Measurements from ENCODE around the gene GREM2.

Gene GREM2

DNA sequence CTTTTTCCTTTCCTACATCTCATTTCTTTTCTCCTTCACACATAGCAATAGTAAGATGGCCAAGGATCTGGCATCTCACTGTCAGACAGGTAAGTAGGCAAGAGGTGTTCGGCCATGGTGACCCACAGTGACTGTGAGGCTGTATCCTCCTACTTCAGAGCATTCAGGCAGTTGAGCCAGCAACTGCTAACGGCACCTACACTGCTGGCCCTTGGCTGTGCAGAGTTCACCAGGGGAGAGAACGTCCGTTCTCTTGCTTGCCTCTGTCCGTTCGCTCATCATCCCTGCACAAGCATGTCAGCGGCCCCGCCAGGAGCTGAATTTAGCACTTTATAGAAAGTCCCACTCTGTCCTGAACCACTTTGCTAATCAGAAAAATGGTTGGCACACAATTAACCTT, 113.6 kb downstream of the GREM2 start:
- no peak for DNase-seq (ENCODE audit: low spot score)

DNA sequence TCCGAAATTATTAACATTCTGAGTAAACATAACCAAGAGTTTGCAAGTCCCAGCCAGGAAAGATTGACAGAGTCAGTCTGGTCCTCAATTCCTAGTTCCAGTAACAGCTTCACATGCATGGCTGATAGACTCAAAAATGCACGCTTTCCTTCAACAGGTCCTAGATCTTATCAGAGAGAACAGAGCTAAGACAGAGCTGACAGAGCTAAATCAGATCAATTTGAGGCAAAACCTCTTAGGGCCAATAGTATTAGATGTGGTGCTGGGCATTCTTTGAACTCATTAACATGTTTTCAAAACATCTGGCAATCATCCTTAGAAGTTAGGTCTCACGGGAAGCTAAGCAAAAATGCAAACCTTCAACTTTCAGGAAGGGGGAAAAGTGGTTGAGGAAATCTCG, 114.0 kb downstream of the GREM2 start:
- DNase-seq (ENCODE audit: low spot score), result no peak

DNA sequence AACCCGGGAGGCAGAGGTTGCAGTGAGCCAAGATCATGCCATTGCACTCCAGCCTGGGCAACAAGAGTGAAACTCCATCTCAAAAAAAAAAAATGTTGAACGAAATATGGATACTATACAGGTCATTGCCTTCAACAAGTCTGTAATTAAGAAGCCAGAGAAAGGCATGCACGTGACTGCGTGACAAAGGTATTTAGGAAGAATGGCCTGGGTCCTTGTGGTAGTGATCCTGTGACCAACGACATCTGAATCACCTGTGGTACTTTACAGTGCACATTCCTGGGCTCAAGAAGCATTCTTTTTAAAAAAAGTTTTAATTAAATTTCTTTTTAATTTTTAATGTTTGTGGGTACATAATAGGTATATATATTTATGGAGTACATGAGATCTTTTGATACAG, 115.0 kb downstream of the GREM2 start:
- peak; percentile 6 for DNase-seq (ENCODE audit: low spot score)

DNA sequence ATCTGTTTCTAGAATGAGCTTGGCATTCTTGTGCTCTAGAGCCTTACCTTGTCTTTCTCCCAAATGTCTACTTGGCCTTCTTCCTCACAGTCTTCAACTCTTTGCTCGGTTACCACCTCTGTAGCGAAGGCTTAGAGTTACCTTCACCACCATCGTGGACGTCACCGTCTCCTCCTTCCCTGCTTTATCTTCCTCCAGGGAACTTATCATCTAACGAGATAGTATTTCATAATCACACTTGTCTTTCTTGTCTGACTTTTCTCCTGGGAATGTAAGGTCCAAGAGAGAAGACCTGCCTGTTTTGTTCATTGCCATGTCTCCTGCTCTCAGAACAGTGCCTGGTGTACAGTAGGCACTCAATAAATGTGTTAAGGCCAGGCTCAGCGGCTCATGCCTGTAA, 115.6 kb downstream of the GREM2 start:
- DNase-seq (ENCODE audit: low spot score), result no peak

DNA sequence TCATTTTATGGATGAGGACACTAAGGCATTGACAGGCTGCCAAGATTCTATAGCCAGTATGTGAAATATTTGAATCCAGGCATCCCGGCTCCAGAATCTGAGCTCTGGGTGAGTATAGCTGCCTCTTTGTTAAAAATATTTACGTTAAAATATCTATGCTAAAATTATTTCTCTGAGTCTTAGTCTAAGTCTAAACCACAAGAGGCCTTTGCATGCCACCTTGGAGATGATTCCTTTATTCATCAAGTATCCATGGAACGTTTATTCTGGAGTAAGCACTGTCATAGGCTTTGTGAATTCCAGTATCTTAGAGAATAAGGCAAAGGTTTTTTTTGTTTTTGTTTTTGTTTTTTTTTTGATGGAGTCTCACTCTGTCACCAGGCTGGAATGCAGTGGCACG, 116.4 kb downstream of the GREM2 start:
- no peak for DNase-seq (ENCODE audit: low spot score)

DNA sequence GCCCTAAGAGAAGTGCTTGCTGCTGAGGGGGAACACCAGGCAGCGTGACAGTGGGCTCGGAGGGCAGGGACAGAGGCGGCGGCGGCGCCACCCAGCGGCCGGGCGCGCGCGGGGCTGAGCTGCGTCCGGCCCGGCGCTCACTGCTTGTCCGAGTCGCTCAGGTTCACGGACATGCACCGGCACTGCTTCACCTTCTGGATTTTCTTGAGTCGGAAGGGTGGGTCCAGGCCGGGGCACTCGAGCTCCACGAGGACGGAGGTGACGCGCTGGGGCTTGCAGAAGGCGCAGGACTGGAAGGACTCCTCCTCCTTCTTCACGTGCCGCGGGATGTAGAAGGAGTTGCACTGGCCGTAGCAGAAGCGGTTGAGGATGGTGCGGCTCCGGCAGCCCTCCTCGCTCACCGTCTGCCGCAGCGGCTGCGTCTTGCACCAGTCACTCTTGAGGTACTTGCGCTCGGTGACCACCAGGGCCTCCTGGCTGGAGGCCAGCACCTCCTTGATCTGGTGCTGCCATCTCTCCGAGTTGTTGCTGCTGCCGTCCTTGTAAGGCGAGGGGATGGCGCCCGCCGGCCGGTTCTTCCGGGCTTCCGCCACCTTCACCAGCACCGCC, 119.0 kb downstream of the GREM2 start:
- no peak for DNase-seq (ENCODE audit: low spot score)

DNA sequence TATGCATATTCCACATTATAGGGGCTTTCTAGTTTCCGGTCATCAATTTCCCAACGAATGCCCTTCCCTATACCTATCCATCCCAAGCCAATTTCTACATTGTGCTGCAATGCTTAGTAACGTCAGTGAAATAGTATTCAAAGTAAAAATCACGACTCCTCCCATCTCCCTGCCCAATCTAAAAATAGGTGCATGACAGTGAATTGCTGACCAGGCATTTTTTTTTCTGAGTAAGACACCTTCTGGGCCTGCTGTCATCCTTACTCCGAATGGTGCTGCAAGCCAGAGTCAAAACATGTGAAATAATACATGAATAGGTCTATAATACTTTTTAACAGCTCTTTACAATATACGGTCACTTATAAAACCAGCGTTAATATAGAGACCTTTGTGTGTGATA, 120.2 kb downstream of the GREM2 start:
- no peak for DNase-seq (ENCODE audit: low spot score)

DNA sequence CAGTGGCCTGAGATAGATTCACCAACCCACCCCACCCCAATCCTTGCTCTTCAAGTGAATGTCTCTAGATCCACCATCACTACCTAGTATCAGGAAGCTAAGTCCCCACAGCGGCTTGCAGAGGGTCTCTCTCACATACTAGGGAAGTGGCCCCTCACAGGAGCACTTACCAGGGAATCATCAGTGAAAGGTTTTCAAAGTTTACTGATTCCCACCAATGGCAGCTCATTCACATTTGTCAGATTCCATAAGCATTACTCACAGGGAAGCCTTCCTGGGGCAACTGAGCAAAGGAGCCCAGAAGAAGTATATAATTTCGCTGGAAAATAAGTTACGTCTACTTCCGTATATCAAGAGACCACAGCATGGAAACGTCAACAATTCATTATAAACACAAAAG, 120.8 kb downstream of the GREM2 start:
- peak; percentile 15 for DNase-seq (ENCODE audit: low spot score)

DNA sequence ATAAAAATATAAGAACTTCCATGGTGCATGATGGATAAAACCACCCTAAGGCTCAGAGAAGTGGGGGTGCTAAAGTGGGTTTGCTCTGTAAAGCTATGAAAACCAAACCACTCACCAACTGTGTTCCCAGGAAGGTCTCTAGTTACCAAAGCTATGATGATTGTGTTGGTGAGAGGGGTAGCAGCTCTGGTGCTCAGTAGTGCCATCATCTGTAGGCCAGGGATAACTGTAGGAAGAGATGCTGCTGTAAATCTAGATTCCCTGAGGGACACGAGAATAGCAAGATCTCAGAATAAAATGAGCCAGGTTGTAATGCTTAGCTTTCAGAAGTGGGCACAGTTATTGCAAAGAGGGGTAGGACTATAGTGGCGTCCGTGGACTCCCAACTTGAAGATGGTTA, 124.5 kb downstream of the GREM2 start:
- DNase-seq (ENCODE audit: low spot score), result no peak

DNA sequence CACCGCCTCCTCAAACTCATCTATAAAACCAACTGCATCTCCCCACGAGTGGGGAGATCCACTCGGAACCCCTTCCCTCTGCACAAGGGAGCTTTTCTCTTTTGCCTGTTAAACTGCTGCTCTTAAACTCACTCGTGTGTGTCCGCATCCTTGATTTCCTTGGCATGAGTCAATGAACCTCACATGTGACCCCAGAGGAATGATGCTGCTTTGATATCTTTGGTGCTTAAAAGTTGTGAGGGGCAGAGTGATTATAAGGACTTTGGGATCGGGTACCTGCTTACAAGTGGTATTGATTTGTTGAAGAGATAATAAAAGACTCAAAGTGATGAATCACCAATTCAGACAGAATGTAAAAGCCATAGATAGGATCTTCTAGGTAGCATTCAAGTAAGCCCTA, 125.3 kb downstream of the GREM2 start:
- no peak for DNase-seq (ENCODE audit: low spot score)

DNA sequence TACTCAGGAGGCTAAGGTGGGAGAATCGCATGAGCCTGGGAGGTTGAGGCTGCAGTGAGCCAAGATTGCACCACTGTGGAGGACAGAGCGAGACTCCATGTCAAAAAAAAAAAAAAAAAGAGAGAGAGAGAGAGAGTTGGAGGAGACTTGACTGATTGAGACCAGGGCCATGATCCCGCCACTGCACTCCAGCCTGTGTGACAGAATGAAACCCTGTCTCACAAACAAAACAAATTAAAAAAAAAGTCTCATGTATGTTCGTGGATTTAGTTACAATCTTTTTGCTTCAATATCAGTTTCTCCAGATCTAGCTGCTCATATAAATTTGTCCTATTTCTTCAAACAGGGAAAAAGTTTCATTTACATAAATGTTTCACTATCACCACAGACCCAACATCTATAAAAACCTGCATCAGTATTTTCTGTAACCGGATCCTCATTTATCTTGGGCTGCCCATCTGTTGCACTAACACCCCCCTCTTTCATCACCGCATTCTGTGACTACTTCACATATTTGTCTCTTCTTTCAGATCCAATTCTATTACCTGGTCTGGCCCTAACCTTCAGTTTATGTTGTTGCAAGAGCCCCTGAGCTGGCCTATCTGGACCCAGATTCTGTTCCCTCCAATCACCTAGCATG, 127.0 kb downstream of the GREM2 start:
- no peak for DNase-seq (ENCODE audit: low spot score)

DNA sequence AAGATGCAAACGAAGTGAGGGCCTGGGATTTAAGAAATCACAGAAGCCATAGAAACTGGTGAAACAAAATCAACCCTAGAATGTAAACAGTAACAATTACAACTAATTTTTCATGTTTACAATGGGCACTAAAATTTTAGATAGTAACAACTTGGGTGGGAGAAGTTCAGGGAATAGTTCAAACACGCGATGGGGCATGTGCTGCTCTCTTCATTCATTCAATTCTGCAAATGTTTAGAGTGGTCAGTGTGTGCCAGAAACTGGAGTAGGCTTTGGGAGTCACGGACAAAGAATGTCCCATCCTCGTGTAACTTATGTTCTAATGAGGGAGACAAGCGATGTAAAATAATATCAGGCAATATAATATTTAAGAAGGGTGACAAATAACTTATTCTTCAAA, 133.4 kb downstream of the GREM2 start:
- no peak for DNase-seq (ENCODE audit: low spot score)

DNA sequence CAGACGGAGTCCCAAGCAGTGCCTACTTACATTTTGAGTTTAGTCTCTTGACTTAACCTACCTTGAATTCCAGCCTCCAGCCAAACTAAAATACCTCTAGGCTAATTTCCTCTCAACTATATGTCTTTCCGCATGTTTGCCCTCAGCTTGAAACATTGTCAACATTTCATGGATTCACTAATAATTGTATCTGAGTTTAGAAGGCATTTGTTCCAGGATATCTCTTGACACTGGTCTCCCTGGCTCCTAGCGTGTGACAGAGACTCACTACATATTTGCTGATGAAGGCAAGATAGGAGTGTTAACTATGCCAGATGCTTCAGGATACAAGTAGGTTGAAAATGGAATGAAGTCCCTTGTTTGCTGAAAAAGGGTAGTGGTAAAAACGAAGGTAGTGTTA, 136.1 kb downstream of the GREM2 start:
- no peak for DNase-seq (ENCODE audit: low spot score)

DNA sequence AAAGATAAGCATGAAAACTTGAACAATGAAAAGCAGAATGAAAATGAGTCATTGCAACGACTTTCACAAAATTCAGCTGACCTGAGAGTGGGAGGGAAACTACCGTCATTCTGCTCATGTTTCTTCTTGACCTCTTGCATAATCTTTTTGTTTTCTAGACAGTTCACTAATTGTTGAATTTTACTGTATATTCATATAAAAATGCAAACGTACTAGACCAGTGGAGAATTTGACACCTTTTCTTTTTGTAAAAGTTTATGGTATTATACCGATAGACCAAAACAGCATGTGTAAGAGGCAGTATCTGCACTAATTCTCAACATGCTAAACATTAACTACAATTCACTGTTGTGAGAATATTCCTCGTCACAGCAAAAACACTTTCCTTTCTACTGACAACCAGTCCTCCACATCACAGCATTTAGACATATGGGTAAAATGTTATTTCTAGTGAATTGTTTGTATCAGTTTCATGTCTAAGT, 137.8 kb downstream of the GREM2 start:
- no peak for DNase-seq (ENCODE audit: low spot score)

DNA sequence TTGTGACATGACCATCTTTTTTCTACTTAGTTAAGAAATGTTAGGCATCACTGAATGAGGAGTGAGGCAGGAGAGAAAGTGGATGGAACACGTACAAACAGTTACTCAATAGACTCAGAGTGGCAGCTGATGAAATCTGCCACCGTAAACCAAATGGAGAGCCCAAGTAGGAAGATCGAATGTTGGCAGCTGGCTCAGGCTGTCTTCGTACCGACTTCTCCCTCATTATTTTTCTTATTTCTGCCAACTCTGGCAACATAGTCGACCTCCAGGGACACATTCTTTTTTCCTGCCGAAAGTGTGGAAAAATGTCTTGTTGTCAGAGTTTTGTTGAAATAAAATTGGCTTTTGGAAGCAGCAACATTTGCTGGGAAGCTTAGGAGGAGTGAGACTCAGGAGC, 143.3 kb downstream of the GREM2 start:
- no peak for DNase-seq (ENCODE audit: low spot score)

DNA sequence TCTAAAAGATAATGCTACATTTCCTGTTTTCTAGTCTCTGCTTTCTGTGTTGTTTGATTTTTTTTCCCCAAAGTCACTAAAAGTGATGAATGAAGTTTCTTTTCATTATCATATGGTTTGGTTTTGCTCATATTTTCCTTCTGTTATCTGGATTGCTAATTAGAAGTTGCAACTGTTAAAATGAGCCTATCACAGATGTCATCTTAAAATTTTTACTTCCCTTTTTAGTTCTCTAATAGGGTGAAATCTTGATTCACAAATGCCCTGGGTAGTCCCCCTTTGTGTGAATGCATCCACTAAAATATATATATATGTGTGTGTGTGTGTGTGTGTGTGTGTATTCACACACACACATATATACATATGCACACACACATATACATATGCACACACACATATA, 144.1 kb downstream of the GREM2 start:
- DNase-seq (ENCODE audit: low spot score), result no peak

DNA sequence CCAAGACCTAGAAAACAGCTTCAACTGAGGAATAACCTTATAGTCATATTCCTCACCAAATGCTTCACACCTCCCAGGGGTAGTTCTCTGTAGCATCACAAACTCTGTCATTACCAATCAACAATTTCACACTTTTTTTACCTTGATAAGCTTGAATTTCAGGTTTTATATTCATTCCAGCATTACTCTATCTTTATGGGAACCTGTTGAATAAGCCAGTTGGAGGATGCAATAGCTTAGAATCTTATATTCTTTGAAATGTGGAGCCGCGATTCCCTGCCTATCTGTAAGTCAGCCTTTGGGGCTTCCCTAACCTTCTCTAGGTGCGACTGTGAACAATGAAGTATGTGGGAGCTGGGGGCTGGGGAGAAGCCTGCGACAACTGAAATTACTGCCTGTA, 145.4 kb downstream of the GREM2 start:
- DNase-seq (ENCODE audit: low spot score), result no peak

DNA sequence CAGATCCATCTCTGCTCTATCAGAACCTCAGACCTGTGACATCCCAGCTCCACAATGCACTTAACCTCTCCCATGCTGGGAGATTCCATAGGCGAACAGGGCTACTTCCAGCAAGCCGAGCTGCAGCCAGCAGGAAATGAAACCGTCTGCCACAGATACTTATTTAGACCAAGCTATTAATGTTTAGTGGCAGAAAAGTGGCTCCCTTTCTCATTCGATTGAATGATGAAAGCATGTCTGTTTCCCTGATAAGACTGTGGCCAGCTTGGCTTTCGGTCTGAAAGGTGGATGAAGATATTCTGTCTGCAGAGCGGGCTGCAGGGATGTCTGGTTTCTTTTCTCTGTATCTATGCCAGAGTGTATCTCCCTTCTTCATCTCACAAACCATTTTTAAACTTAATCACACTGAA, 146.4 kb downstream of the GREM2 start:
- DNase-seq (ENCODE audit: low spot score), result no peak

DNA sequence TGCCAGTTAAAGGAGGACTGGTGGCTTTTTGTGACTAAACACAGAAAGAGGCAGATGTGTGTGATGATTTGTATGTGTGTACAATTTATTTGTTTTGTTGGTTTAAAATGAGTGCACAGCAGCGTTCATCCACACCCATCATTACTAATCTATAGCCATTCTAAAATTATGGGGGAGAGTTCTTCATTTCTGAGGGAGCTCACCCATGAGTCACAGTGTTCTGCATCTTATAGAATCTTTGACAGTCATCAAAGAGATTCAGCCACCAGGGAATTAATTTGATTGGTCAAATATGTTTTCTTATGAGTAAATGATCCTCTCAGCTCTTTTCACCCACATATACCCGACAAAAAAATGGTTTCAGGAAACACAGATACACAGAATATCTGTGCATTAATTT, 147.9 kb downstream of the GREM2 start:
- no peak for DNase-seq (ENCODE audit: low spot score)

DNA sequence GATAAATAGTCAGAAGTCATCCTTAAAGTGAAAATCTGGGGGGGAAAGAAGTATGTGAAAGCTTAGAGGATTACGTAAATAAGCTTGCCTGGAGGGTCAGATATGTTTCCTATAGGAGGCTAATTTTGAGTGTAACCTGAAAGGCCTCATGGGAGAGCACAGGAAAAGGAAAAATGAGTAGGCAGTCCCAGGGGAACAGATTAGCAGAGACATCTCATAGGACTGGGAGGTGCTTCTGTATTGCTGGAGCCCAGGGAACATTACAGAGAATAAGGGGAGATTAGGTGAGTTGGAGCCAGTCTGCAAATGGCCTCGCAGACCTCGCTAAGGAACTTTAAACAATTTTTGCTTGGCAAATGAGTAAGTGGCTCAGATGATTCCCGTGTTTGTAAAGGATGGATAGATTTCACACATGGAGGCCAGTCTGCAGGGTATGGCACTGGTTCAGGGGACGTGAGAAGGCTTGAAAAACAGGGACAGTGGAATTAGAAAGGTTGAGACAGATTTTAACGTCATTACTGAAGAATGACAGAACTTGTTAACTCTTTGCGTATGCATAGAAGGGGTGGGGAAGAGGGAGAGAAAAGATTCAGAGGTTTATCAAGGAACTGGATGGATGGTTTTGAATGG, 149.1 kb downstream of the GREM2 start:
- DNase-seq (ENCODE audit: low spot score), result no peak

DNA sequence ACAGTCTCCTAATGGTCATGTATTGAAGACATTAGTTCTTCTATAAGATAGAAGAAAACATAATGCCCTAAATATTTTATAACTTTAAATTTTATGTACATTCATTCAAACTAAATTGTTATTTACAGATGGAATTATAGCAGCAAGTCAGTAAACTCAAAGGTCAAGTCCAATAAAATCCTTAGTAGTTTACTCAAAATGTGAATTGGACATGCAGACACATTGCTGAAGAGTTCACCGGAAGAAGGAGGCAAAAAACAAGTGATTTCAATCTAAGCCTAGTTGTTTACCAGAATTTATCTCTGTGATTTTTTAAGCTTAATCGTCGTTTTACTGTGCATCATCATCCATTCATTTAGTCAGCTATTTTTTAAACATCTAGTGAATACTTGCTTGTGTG, 149.7 kb downstream of the GREM2 start:
- DNase-seq (ENCODE audit: low spot score), result no peak

DNA sequence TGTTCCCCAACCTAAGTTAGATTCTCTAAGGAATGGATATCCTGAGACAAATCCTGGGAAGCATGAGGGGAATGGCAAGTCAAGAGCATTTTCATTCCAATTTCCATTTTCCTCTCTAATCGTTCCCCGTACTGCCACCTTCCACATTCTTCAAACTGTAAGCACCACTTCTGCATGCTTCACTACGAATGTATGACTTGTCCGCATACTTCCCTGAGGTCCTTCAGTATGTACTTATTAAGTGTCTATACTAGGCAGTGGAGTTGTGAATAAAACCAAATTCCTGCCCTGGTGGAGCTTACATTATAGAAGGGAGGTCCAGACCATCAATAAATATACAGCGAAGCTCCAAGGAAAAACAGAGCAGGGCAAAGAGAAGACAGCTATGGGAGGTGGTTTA, 154.8 kb downstream of the GREM2 start:
- DNase-seq (ENCODE audit: low spot score), result no peak

DNA sequence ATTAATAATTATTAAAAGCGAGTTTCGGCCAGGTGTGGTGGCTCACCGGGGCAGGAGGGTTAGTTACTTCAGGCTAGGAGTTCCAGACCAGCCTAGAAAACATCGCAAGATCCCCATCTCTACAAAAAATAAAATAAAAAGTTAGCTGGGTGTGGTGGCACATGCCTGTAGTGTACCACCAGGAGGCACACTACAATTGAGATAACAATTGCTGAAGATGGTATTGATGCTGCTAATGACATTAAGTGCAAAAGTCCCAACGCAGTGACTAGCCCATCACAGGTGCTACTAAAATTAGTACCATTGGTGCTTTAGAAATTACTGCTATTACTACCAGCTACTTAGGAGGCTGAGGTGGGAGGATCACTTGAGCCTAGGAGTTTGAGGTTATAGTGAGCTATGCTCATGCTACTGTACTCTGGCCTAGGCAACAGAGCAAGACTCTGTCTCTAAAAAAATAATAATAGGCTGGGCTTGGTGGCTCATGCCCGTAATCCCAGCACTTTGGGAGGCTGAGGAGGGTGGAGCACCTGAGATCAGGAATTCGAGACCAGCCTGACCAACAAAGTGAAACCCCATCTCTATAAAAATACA, 156.6 kb downstream of the GREM2 start:
- DNase-seq (ENCODE audit: low spot score), result no peak
